HEK293 (cell line): Measurements from ENCODE around the gene PDIA6.

Experiments
- CTCF ChIP-seq: fragments of 450-650 bp; formaldehyde crosslinking; IDR thresholded peaks from 2 replicates; pipeline ENCODE4 v1.5.1; 2016; ENCODE audit warnings: missing biosample characterization, missing genetic modification characterization
- ZNF121 ChIP-seq: fragments of 450-650 bp; formaldehyde crosslinking; IDR thresholded peaks from 2 replicates; pipeline ENCODE4 v1.5.1; 2016; ENCODE audit warnings: missing biosample characterization, missing genetic modification characterization

DNA sequence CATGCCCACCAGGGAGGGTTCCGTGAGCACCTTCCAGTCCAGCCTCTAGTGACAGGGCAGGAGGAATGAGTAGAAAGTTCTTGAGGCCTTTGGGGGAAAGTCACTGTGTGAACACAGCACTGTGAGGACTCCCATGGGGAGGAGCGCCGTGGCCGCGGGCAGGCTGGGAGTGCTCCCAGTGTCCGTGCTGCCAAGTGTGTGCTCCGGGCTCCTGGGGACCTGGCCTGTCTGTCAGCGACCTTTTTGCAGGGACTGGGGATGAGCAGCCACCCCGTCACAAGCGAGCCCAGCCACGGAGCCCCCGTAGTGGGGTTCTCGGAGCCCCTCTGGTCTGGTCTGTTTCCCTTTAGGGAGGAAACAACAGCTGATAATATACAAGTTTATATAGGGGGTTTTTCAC, 36.8 kb downstream of the PDIA6 start:
- TF ChIP-seq CTCF (no peak), ZNF121 (no peak)
